Body of pancreas (tissue), 4 donors: ENCODE results near the gene WDR64.

Source experiments
- POLR2A ChIP-seq, 3 donors: fragments of 450-650 bp; IDR thresholded peaks; one replicate each; pipeline ENCODE4 v1.6.1; 2016; ENCODE audit warnings: antibody characterized with exemption in 3 of 3, mild to moderate bottlenecking in 2 of 3
- TF ChIP-seq, protein P1 (sequence below), 7 experiments: fragments of 450-650 bp in 4 of 7; fragments of 200-600 bp in 3 of 7; sonication (generic) in 3 of 7; IDR thresholded peaks; one replicate each; pipeline ENCODE4 v1.5.1; 2016 to 2019; ENCODE audit warnings: antibody characterized with exemption in 7 of 7

DNA sequence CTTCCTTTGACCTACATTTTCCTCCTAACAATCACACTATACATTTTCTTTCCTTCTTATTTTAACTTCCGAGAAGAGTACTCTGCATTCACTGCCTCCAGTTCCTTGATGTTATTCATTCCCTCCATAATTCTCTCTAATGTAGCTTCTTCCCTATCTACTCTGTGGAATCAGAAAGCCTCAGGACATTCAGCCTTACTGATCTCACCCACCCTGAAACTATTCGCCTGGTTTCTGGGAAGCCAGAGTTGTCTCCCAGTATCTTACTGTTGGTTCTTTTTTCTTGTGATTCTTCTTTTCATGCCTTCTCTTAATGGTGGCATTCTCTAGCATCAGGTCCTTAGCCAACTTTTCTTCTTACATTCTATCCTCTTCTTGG is 45.5 kb downstream of the WDR64 start:
- no peak for TF ChIP-seq POLR2A (IDR thresholded peaks at IDR 0.05)
- TF ChIP-seq, protein P1, sequence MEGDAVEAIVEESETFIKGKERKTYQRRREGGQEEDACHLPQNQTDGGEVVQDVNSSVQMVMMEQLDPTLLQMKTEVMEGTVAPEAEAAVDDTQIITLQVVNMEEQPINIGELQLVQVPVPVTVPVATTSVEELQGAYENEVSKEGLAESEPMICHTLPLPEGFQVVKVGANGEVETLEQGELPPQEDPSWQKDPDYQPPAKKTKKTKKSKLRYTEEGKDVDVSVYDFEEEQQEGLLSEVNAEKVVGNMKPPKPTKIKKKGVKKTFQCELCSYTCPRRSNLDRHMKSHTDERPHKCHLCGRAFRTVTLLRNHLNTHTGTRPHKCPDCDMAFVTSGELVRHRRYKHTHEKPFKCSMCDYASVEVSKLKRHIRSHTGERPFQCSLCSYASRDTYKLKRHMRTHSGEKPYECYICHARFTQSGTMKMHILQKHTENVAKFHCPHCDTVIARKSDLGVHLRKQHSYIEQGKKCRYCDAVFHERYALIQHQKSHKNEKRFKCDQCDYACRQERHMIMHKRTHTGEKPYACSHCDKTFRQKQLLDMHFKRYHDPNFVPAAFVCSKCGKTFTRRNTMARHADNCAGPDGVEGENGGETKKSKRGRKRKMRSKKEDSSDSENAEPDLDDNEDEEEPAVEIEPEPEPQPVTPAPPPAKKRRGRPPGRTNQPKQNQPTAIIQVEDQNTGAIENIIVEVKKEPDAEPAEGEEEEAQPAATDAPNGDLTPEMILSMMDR (IDR thresholded peaks at IDR 0.05) = no peak
